Neural cell (in vitro differentiated cells): ENCODE data around the gene SFT2D2. TPM values are rescaled to one million over a fixed set of nuclear protein-coding genes. Genes with fewer than 3 reads are reported as not detected.

ENCODE experiments used
- H2AFZ ChIP-seq: fragments of 200-600, 300-800 bp; sonication (generic), shearing (Covaris generic); 2 replicates; pipeline ENCODE4 v1.6.0; 2014; ENCODE audit warnings: low read depth, mild to moderate bottlenecking, antibody characterized with exemption, low read length, moderate library complexity
- H3F3A ChIP-seq: fragments of 200-600 bp; shearing (Covaris generic); 2 replicates; pipeline ENCODE4 v1.6.1; 2016; ENCODE audit warnings: mild to moderate bottlenecking, moderate library complexity, mixed read lengths, antibody characterized with exemption, low read length; ENCODE audit not compliant: insufficient read depth, poor library complexity, severe bottlenecking
- H3K27ac ChIP-seq: fragments of 200-600, 300-800 bp; sonication (generic), shearing (Covaris generic); 2 replicates; pipeline ENCODE4 v1.5.1; 2014; ENCODE audit warnings: mild to moderate bottlenecking, low read length, moderate library complexity
- H3K27me3 ChIP-seq: fragments of 300-800, 200-600 bp; sonication (generic), shearing (Covaris generic); 2 replicates; pipeline ENCODE4 v1.6.0; 2014; ENCODE audit warnings: mild to moderate bottlenecking, low read depth, low read length, moderate library complexity; ENCODE audit not compliant: insufficient read depth
- H3K36me3 ChIP-seq: fragments of 300-800, 200-600 bp; sonication (generic), shearing (Covaris generic); 2 replicates; pipeline ENCODE4 v1.5.1; 2014; ENCODE audit warnings: mild to moderate bottlenecking, antibody characterized with exemption, low read length, moderate library complexity; ENCODE audit not compliant: insufficient read depth
- H3K4me2 ChIP-seq: fragments of 300-800, 200-600 bp; sonication (generic), shearing (Covaris generic); 2 replicates; pipeline ENCODE4 v1.6.0; 2014; ENCODE audit warnings: mild to moderate bottlenecking, low read length
- H3K4me3 ChIP-seq: fragments of 300-800, 200-600 bp; sonication (generic), shearing (Covaris generic); 2 replicates; pipeline ENCODE4 v1.5.1; 2014; ENCODE audit warnings: mild to moderate bottlenecking, low read length, moderate library complexity
- H3K79me2 ChIP-seq: fragments of 200-600 bp; shearing (Covaris generic); replicated peaks from 2 replicates; pipeline ENCODE4 v1.6.0; 2014; ENCODE audit warnings: mild to moderate bottlenecking, low read length, moderate library complexity; ENCODE audit not compliant: insufficient read depth
- H3K9ac ChIP-seq: fragments of 300-800, 200-600 bp; sonication (generic), shearing (Covaris generic); 2 replicates; pipeline ENCODE4 v1.6.1; 2016; ENCODE audit warnings: mild to moderate bottlenecking, low read length, mixed read lengths
- H3K9me2 ChIP-seq: fragments of 200-600 bp; shearing (Covaris generic); 2 replicates; pipeline ENCODE4 v1.6.1; 2016; ENCODE audit warnings: mild to moderate bottlenecking, low read length, mixed read lengths; ENCODE audit not compliant: insufficient read depth
- H3K9me3 ChIP-seq: fragments of 200-600, 300-800 bp; sonication (generic), shearing (Covaris generic); 2 replicates; pipeline ENCODE4 v1.6.1; 2016; ENCODE audit warnings: mild to moderate bottlenecking, mixed run types, low read length, moderate library complexity, mixed read lengths
- H4K20me1 ChIP-seq: fragments of 200-600 bp; shearing (Covaris generic); 2 replicates; pipeline ENCODE4 v1.6.1; 2016; ENCODE audit warnings: mild to moderate bottlenecking, mixed run types; ENCODE audit not compliant: insufficient read depth
- CTCF ChIP-seq: fragments of 450-650 bp; IDR thresholded peaks from 2 replicates; pipeline ENCODE4 v1.5.1; 2014; ENCODE audit warnings: antibody characterized with exemption, mild to moderate bottlenecking, moderate library complexity; ENCODE audit not compliant: poor library complexity, severe bottlenecking
- EP300 ChIP-seq: fragments of 450-650 bp; conservative IDR thresholded peaks from 2 replicates; pipeline ENCODE4 v1.6.1; 2014; ENCODE audit warnings: antibody characterized with exemption, mild to moderate bottlenecking, moderate library complexity; ENCODE audit not compliant: poor library complexity, severe bottlenecking
- EZH2 ChIP-seq: fragments of 200-600, 300-800 bp; shearing (Covaris generic), sonication (generic); IDR thresholded peaks from 2 replicates; pipeline ENCODE4 v1.6.1; 2014; ENCODE audit warnings: antibody characterized with exemption, low read length, borderline replicate concordance, mild to moderate bottlenecking; ENCODE audit not compliant: insufficient read depth, poor library complexity, severe bottlenecking
- MXI1 ChIP-seq: fragments of 450-650 bp; conservative IDR thresholded peaks from 2 replicates; pipeline ENCODE4 v1.6.1; 2014; ENCODE audit warnings: antibody characterized with exemption, mild to moderate bottlenecking; ENCODE audit not compliant: poor library complexity, severe bottlenecking
- POLR2AphosphoS5 ChIP-seq: IDR thresholded peaks from 2 replicates; pipeline ENCODE4 v1.6.1; 2012
- RAD21 ChIP-seq: fragments of 450-650 bp; conservative IDR thresholded peaks from 2 replicates; pipeline ENCODE4 v1.6.1; 2014; ENCODE audit warnings: antibody characterized with exemption, mild to moderate bottlenecking, moderate library complexity
- REST ChIP-seq: IDR thresholded peaks from 2 replicates; pipeline ENCODE4 v1.6.1; 2012; ENCODE audit warnings: borderline replicate concordance
- SMC3 ChIP-seq: fragments of 450-650 bp; conservative IDR thresholded peaks from 2 replicates; pipeline ENCODE4 v1.6.1; 2014; ENCODE audit warnings: antibody characterized with exemption, mild to moderate bottlenecking, moderate library complexity; ENCODE audit not compliant: poor library complexity
- TAF1 ChIP-seq: IDR thresholded peaks from 2 replicates; pipeline ENCODE4 v1.6.1; 2012; ENCODE audit warnings: low read depth
- polyA plus RNA-seq: library from polyadenylated mRNA; depleted of rRNA; stranded (reverse); fragments of >200 nt; gene quantifications from 2 replicates; pipeline ENCODE4 v1.2.3, GENCODE V29; 2014

The SFT2D2 gene
- polyA plus RNA-seq, 1 donor from 2014 or later = 8.3 TPM

- Histone ChIP-seq H3K4me2 (no peak overlapping the region), H3K27me3 (no peaks in the 10 kb centered on the region)
These were observed 67.6 kb downstream of the SFT2D2 start for GRCh38 chr1:168293356-168293755.

GRCh38 chr1:168295411-168296114 is 69.8 kb downstream of the SFT2D2 start:
- Histone ChIP-seq H3K9ac (no peak overlapping the region), H2AFZ (no peak overlapping the region), H3K4me3 (no peak overlapping the region), H3F3A (no peaks in the 10 kb centered on the region), H3K27me3 (no peaks in the 10 kb centered on the region), H4K20me1 (no peaks in the 10 kb centered on the region), H3K4me2 (no peak overlapping the region), H3K9me3 (no peaks in the 10 kb centered on the region), H3K9me2 (no peaks in the 10 kb centered on the region), H3K79me2 (no peaks in the 10 kb centered on the region), H3K27ac (no peak overlapping the region), H3K36me3 (no peaks in the 10 kb centered on the region)
- TF ChIP-seq REST (no peak), RAD21 (no peak), POLR2AphosphoS5 (no peak), EP300 (no peak), TAF1 (no peak), SMC3 (no peak), MXI1 (no peak), CTCF (no peak), EZH2 (no peak)

More at GRCh38 chr1:168293356-168293755, 67.6 kb downstream of the SFT2D2 start:
- no peak overlapping the region for H3K4me3 ChIP-seq
- H3K9me2 ChIP-seq = no peaks in the 10 kb centered on the region
- H2AFZ ChIP-seq = no peak overlapping the region
- TF ChIP-seq EZH2 (no peak), TAF1 (no peak), SMC3 (no peak), MXI1 (no peak), REST (no peak), EP300 (no peak), RAD21 (no peak)
- no peak overlapping the region for H3K9ac ChIP-seq
- no peaks in the 10 kb centered on the region for H4K20me1 ChIP-seq
- no peaks in the 10 kb centered on the region for H3K36me3 ChIP-seq
- H3K9me3 ChIP-seq = no peaks in the 10 kb centered on the region
- no peaks in the 10 kb centered on the region for H3K79me2 ChIP-seq
- H3F3A ChIP-seq = no peaks in the 10 kb centered on the region
- H3K27ac ChIP-seq = no peak overlapping the region
